Coronary artery (tissue), 2 donors: ENCODE data around the gene RAD51B.

ENCODE experiments used
- DNase-seq: peaks from one replicate; pipeline ENCODE4 v3.0.0-alpha.2; 2017; ENCODE audit warnings: low spot score
- H3K27ac ChIP-seq, 2 donors: fragments of 200-600 bp; sonication (generic); one replicate each; pipeline ENCODE4 v1.5.1; 2016 to 2019
- H3K4me3 ChIP-seq: fragments of 200-600 bp; sonication (generic); 2 replicates; pipeline ENCODE4 v1.5.1; 2016; ENCODE audit warnings: mild to moderate bottlenecking, moderate library complexity
- CTCF ChIP-seq: fragments of 200-600 bp; sonication (generic); IDR thresholded peaks from one replicate; pipeline ENCODE4 v1.5.1; 2019; ENCODE audit warnings: antibody characterized with exemption

RAD51B gene

DNA sequence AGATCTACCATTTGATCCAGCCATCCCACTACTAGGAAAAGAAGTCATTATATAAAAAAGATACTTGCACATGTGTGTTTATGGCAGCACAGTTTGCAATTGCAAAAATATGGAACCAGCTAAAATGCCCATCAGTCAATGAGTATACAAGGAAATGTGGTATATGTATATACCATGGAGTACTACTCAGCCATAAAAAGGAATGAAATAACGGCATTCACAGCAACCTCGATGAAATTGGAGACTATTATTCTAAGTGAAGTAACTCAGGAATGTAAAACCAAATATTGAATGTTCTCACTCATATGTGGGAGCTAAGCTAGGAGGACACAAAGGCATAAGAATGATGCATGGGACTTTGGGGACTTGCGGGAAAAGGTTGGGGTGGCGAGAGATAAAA, 402.6 kb downstream of the RAD51B start:
- H3K27ac ChIP-seq: no peak overlapping the region
- H3K4me3 ChIP-seq: no peak overlapping the region
- DNase-seq: no peak
- TF ChIP-seq CTCF: no peak

- no peak for DNase-seq
- TF ChIP-seq CTCF: no peak
- Histone ChIP-seq H3K27ac (no peak overlapping the region), H3K4me3 (no peak overlapping the region)
Observed at GRCh38 chr14:68222726-68223125, 403.1 kb downstream of the RAD51B start.

GRCh38 chr14:68223631-68224030, 404.1 kb downstream of the RAD51B start:
- Histone ChIP-seq H3K27ac (no peak overlapping the region), H3K4me3 (no peak overlapping the region)
- no peak for DNase-seq
- TF ChIP-seq CTCF: no peak

DNA sequence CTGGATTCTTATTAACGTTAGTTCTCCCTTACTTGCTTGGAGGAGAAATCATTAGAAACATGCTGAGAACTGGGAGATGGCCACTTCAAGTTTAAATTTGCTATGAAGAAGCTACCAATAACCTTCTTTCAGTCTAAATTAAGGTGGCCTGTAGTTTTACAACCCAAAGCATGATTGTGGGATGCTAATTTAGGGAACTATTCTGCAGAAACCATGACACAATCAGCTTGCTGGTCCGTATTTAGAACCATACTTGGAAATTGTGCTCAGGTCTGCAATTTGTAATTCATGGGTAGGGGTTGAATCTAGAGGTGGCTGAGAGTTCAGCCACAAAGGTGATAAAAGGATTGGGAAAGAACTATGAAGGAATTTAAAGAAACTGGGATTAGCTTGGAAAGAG, 405.7 kb downstream of the RAD51B start:
- no peak for DNase-seq
- Histone ChIP-seq H3K4me3 (no peak overlapping the region), H3K27ac (no peak overlapping the region)
- TF ChIP-seq CTCF: no peak

DNA sequence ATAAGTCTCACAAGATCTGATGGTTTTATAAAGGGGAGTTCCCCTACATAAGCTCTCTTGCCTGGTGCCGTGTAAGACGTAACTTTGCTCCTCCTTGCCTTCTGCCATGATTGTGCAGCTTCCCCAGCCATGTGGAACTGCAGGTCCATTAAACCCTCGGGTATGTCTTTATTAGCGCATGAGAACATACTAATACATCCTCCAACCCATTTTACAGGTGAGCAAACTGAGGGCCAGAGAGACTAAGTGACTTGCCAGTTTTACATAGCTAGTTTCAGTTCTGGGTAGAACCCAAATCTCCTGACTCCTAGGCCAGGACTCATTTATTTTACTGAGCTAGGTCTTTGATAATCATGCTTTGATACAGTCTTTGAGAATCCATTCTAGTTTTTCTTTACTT, 406.9 kb downstream of the RAD51B start:
- DNase-seq: no peak
- no peak for TF ChIP-seq CTCF
- no peak overlapping the region for H3K27ac ChIP-seq
- H3K4me3 ChIP-seq: no peak overlapping the region

- Histone ChIP-seq H3K27ac (no peak overlapping the region), H3K4me3 (no peak overlapping the region)
- no peak for DNase-seq
- no peak for TF ChIP-seq CTCF
Observed at GRCh38 chr14:68228656-68229055, 409.1 kb downstream of the RAD51B start.

- H3K4me3 ChIP-seq: no peak overlapping the region
- no peak for DNase-seq
- H3K27ac ChIP-seq: no peak overlapping the region
- TF ChIP-seq CTCF: no peak
Observed at GRCh38 chr14:68229423-68230100, 410.0 kb downstream of the RAD51B start.
